HG03565 (cell line): ENCODE results near the gene DUSP11.
"Not testable (repeated sequence)": the region's sequence is repeated elsewhere in the genome, so short reads cannot be mapped to it uniquely, and the experiment has no call there.

Experiments used
- ATAC-seq: cut with Tn5 transposase; IDR thresholded peaks from one replicate; pipeline ENCODE4 v1.9.1; 2021; ENCODE audit warnings: mild to moderate bottlenecking, moderate library complexity; ENCODE audit not compliant: unreplicated experiment

Gene DUSP11

GRCh38 chr2:73776381-73776780, 3.5 kb downstream of the DUSP11 start:
- no peak for ATAC-seq

GRCh38 chr2:73772819-73773218, 7.1 kb downstream of the DUSP11 start:
- ATAC-seq = no peak

GRCh38 chr2:73770725-73771124, 9.2 kb downstream of the DUSP11 start:
- ATAC-seq = no peak

- ATAC-seq = no peak
Measured at GRCh38 chr2:73766994-73767393, 12.9 kb downstream of the DUSP11 start.

DNA sequence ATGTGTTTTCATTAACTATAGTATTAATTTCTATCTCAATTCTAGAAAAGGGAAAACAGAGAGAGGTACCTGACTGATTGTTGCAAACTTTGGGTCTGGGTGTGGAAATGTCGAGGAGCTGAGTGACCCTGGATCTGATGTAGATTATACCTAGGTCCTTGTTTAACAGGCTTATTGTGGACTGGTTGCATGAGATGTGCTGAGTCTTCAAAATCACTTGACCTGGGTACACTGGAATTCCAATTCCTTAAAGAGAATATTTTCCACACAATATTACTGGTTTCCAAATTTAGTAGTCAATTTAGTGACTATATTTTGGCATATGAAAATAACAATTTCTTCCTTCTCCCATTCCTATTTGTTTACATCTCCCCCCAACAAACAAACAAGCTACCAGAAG, 13.6 kb downstream of the DUSP11 start:
- ATAC-seq = no peak

DNA sequence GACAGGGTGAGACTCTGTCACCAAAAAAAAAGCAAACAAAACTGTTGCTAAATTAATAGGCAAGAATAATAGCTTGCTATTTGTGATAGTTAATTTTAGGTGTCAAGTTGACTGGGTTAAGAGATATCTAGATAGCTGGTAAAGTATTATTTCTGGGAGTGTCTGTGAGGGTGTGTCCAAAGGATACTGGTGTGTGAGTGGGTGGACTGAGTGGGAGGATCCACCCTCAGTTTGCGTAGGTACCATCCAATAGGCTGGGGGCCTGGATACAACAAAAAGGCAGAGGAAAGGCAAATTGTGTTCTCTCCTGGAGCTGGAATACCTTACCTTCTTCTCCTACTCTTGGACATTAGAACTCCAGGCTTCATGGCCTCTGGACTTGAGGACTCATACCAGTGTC, 15.0 kb downstream of the DUSP11 start:
- ATAC-seq = no peak

GRCh38 chr2:73762571-73762970, 17.3 kb downstream of the DUSP11 start:
- ATAC-seq = no peak

DNA sequence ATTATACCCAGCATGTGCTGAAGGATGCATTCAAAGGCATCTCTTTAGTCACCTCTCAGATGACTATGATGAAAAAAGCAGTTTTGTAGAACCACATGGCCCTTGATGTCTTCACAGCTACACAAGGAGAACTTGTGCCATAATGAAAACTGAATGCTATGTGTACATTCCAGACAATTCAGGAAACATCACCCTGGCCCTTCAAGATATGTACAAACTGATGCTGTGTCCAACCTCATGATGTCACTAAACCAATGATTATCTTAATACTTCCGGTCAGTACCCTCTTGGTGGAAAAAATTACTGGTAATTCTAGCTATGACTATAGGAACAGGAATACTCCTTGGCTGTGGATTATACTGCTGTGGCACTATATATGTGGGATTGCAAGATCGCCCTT, 20.0 kb downstream of the DUSP11 start:
- ATAC-seq = no peak

- no peak for ATAC-seq
Measured at GRCh38 chr2:73759285-73759764, 20.6 kb downstream of the DUSP11 start.

DNA sequence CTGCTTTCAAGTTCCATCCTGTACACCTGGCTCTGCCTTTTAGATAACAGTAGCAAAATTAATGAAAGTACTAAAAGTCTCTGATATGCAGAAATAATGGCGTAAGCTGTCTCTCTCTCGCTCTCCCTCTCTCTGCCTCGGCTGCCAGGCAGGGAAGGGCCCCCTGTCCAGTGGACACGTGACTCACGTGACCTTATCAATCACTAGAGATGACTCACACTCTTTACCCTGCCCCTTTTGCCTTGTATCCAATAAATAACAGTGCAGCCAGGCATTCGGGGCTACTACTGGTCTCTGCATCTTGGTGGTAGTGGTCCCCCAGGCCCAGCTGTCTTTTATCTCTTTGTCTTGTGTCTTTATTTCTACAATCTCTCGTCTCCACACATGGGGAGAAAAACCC, 25.6 kb downstream of the DUSP11 start:
- not testable (repeated sequence) for ATAC-seq

DNA sequence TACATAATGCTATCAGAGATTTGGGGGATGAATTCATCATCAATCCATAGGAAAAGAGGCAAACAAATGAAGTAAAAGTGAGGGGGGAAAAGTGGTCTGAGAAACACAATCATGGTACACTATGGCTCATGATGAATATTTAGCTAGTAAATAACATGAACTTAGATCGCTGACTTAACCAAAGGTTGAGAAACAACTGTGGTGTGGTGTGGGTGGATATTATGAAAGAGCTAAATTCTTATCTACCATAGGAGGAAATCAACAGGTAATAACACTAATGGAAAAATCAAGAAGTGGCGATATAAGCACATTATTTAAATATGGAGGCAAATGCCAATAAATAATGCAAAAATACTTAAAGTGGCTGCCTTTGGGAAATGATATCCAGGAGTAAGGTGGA, 30.6 kb downstream of the DUSP11 start:
- no peak for ATAC-seq

- ATAC-seq = no peak
Measured at GRCh38 chr2:73746877-73747208, 33.1 kb downstream of the DUSP11 start.

DNA sequence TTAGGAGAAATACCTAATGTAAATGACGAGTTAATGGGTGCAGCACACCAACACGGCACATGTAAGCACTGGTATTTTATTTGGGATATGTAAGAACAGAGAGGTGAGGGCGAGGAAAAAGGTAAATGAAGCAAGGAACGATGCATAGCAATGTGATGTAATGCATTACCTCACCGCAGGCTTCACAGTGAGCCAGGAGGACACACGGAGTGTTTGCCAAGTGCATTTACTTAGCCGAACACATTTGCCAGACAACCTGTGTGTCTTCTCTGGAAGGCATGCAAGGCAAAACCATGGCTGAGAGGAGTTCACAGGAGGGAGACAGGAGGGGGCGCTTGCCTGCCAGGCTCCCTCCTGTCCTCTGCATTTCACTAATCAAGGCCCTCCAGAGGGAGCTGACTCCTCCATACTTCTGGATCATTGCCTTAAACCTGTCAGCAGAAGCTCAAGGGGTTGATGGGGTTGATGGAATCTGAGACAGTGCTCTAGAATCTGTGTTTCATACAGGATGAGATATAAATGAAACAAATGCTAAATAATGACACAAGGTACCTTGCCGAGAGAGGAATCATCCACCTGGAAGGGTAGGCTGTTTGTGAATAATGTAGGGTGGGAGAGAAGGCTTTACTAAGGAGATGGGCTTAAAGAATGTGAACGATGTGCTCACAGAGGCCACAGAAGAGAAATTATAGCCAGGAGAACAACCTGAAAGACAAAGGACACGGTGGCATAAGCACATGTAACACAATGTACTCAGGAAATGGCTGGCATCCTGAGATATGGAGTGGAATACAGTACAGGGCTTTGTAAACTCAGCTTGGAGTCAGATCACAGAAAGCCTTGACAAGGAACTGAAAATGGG, 33.7 kb downstream of the DUSP11 start:
- no peak for ATAC-seq

GRCh38 chr2:73740767-73741166, 39.1 kb downstream of the DUSP11 start:
- no peak for ATAC-seq

DNA sequence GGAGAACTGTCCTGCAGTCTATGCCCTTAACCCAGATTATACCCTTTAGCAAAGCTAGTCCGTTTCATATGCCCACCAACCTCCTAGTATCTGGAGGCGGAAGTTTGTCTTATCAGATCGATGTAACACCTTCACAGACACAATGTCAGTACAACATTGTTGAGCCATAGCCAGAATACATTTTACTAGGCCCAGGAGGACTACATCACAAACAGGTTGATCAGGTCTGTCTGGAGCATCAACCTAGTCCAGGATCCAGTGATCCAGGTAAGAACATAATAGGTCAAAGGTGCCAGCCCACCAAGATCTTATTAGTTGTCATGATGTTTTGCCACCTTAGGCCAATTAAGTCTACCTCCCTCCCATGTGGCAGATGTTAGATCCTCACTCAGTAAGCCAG, 40.8 kb downstream of the DUSP11 start:
- ATAC-seq = no peak

GRCh38 chr2:73736855-73737779, 42.8 kb downstream of the DUSP11 start, which contains the start of gene TPRKB:
Gene TPRKB, minus strand, starts transcription at chr2:73737345. Its CDS starts 2,776 bp downstream, at chr2:73734569.
- peak; percentile 90 for ATAC-seq

DNA sequence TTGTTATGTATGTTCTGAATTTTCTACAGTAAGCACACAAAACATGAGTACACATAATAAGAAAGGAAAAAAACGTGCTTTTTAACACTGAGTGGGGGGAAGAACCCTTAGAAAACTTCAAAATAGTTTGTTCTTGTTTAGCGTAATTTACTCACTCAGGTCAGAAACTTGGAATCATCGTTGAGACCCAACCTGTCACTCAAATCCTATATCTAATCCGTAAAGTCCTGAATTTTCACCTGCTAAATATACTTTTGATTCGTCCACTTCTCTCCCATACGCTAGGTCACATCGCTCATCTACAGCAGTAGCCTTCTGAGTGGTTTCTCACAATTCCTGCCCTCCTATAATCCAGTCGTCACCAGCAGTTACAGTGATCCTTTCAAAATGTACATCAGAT, 43.5 kb downstream of the DUSP11 start:
- ATAC-seq = no peak

- no peak for ATAC-seq
Measured at GRCh38 chr2:73730810-73731209, 49.1 kb downstream of the DUSP11 start.

GRCh38 chr2:73728711-73729110, 51.2 kb downstream of the DUSP11 start:
- no peak for ATAC-seq

- no peak for ATAC-seq
Measured at GRCh38 chr2:73728043-73728442, 51.9 kb downstream of the DUSP11 start.

GRCh38 chr2:73726657-73727056, 53.2 kb downstream of the DUSP11 start:
- ATAC-seq = not testable (repeated sequence)
